CD4-positive, alpha-beta T cell treated with Interleukin-6 for 4 hours (primary cell): ENCODE measurements around the gene SPANXN1.
"Not testable (repeated sequence)": the region's sequence is repeated elsewhere in the genome, so short reads cannot be mapped to it uniquely, and the experiment has no call there.

Experiments used
- DNase-seq: peaks from one replicate; pipeline ENCODE4 v3.0.0-alpha.2; 2020; ENCODE audit warnings: mixed read lengths

SPANXN1 gene, protein sequence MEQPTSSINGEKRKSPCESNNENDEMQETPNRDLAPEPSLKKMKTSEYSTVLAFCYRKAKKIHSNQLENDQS

DNA sequence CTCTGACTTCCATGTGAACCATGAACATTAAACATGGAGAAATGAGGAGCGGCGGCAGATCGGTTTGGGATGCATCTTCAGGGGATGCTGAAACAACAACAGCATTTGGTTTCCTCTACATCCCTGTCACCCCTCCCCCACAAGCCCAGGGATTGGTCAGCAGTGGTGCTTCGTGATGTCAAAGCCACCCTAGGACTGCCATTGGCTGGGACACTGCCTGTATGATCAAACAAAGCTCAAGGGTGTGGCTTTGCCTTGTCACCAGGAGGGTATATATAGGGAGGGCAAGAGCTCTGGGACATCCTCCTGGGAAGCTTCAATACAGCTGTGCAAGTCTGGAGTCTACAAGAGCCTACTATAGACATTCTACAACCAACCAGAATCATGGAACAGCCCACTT lies at the start of gene SPANXN1:
Gene SPANXN1 (plus strand): TSS at position 301 of the 400 bp plus-strand sequence. CDS start 84 bp downstream, at position 385.
- not testable (repeated sequence) for DNase-seq

DNA sequence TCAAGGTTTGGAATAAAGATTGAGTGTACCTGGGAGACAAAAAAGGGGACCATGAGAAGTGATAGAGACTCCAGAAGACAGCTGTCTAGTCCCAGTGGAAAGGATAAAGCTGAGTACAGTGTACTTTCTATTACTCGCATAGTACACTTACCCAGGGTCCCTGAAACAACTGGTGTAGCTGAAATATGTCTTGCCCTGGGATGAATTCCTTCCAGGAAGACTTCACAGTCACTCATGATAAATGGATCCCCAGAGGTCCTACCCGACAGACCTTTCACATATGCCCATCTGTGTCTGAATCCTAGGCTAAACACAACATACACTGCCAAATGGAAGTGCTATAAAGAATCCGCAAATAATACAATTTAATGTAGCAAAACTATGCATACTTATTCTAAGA lies 48.2 kb upstream of the SPANXN1 start:
- DNase-seq = no peak

DNA sequence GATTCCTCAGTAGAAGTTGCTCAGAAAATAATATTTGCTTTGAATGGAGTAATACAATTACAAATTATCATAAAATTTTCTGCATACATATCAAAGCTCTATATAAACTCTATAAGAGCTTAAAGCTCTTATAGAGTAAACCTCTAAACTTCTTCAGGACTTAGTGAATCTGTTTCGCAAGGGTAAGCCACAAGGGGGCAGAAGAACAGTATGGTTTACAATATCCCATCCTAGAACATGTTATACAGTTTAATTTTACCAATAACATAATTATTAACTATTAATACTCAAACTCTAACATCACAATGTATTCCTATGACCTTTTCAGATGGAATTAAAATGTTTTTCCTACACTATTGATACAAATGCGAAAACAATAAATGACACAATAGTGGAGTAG lies 33.8 kb upstream of the SPANXN1 start:
- no peak for DNase-seq

DNA sequence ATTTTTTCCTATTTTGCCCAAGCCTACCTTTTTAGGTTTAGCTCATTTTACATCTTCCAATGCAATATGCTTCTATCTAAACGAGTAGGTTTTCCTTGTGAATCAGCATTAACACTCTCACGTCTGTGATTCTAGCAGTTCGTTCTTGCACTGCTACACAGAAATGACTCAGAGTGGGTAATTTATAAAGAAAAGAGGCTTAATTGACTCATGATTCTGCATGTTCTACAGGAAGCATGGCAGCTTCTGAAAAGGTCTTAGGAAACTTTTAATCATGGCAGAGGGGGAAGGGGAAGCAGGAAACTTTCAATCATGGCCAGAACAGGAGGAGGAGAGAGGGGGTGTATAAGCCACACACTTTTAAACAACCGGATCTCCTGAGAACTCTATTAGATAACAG lies 44.9 kb downstream of the SPANXN1 start:
- no peak for DNase-seq
